Posterior cingulate gyrus (tissue), 11 donors: Measurements from ENCODE around the gene THRB.
A peak's percentile ranks its signal among the peaks of the same experiment; 100 is the strongest.

Source experiments
- DNase-seq, 10 donors: peaks; one replicate each; pipeline versions ENCODE4 v3.0.0 to v3.0.0-alpha.2; 2020 to 2021; ENCODE audit warnings: mixed read lengths in 3 of 10
- intact Hi-C: fragments of 100-400 bp; cut with DNase I; formaldehyde crosslinking; loops from one replicate; pipeline ENCODE4 v1.15.1; 2023

THRB gene

GRCh38 chr3:24294150-24294549, 200.5 kb downstream of the THRB start:
- intact Hi-C loops, result no loop called here
- DNase-seq, result peak in 1 of 10 donors; percentile 33

GRCh38 chr3:24291646-24292045, 203.0 kb downstream of the THRB start:
- no peak for DNase-seq
- intact Hi-C loops, result no loop called here

GRCh38 chr3:24290596-24290995, 204.1 kb downstream of the THRB start:
- no peak for DNase-seq
- intact Hi-C loops, result no loop called here

- peak; percentile 19 to 90 (median 47) for DNase-seq
- intact Hi-C loops, result no loop called here
These were observed 206.0 kb downstream of the THRB start for GRCh38 chr3:24288496-24289236.

- intact Hi-C loops, result no loop called here
- DNase-seq, result no peak
These were observed 206.7 kb downstream of the THRB start for GRCh38 chr3:24287755-24288450.

- intact Hi-C loops, result no loop called here
- DNase-seq, result no peak
These were observed 208.2 kb downstream of the THRB start for GRCh38 chr3:24286405-24286804.

- DNase-seq, result peak in 1 of 10 donors; percentile 12
- intact Hi-C loops, result no loop called here
These were observed 216.1 kb downstream of the THRB start for GRCh38 chr3:24278543-24278942.

GRCh38 chr3:24273491-24273890, 221.2 kb downstream of the THRB start:
- DNase-seq, result no peak
- intact Hi-C loops, result no loop called here

- intact Hi-C loops, result no loop called here
- DNase-seq, result no peak
These were observed 221.8 kb downstream of the THRB start for GRCh38 chr3:24272875-24273274.

GRCh38 chr3:24272408-24272807, 222.2 kb downstream of the THRB start:
- no peak for DNase-seq
- intact Hi-C loops, result no loop called here

- intact Hi-C loops, result no loop called here
- DNase-seq, result no peak
These were observed 223.4 kb downstream of the THRB start for GRCh38 chr3:24271228-24271627.

GRCh38 chr3:24270744-24271143, 223.9 kb downstream of the THRB start:
- intact Hi-C loops, result no loop called here
- no peak for DNase-seq

- peak in 1 of 10 donors; percentile 16 for DNase-seq
- intact Hi-C loops, result no loop called here
These were observed 224.4 kb downstream of the THRB start for GRCh38 chr3:24270204-24270691.

GRCh38 chr3:24264748-24265158, 229.9 kb downstream of the THRB start:
- intact Hi-C loops, result loop anchor here (5.0 kb wide), 1 partner anchor 418 kb away; no protein-coding TSS in a partner anchor
- no peak for DNase-seq

GRCh38 chr3:24264011-24264410, 230.6 kb downstream of the THRB start:
- DNase-seq, result no peak
- intact Hi-C loops, result no loop called here

GRCh38 chr3:24263069-24263668, 231.5 kb downstream of the THRB start:
- DNase-seq, result no peak
- intact Hi-C loops, result no loop called here

- intact Hi-C loops, result no loop called here
- no peak for DNase-seq
These were observed 233.1 kb downstream of the THRB start for GRCh38 chr3:24261521-24261920.

- intact Hi-C loops, result loop anchor here (10.0 kb wide), 1 partner anchor 235 kb away; the partner anchor contains the start of gene THRB
- DNase-seq, result no peak
These were observed 234.6 kb downstream of the THRB start for GRCh38 chr3:24259901-24260512.

GRCh38 chr3:24258727-24259600, 235.7 kb downstream of the THRB start:
- DNase-seq, result no peak
- intact Hi-C loops, result loop anchor here (10.0 kb wide), 1 partner anchor 236 kb away; the partner anchor contains the start of gene THRB

- DNase-seq, result no peak
- intact Hi-C loops, result loop anchor here (10.0 kb wide), 1 partner anchor 237 kb away; the partner anchor contains the start of gene THRB
These were observed 236.4 kb downstream of the THRB start for GRCh38 chr3:24258260-24258659.
